Nephron progenitor cell (in vitro differentiated cells): Measurements from ENCODE around the gene MYL4.
"Not testable (repeated sequence)": the region's sequence is repeated elsewhere in the genome, so short reads cannot be mapped to it uniquely, and the experiment has no call there.

Source experiments
- DNase-seq: peaks from one replicate; pipeline ENCODE4 v3.0.0; 2021
- H3K27ac Mint-ChIP-seq: 2 replicates; pipeline ENCODE4 v1.8.0; 2021; ENCODE audit warnings: mild to moderate bottlenecking, moderate library complexity, mixed read lengths
- H3K27me3 Mint-ChIP-seq: 2 replicates; pipeline ENCODE4 v1.8.0; 2021; ENCODE audit warnings: mild to moderate bottlenecking, low read depth, mixed read lengths; ENCODE audit not compliant: poor library complexity
- H3K36me3 Mint-ChIP-seq: 2 replicates; pipeline ENCODE4 v1.8.0; 2021; ENCODE audit warnings: low read depth, mixed read lengths
- H3K4me1 Mint-ChIP-seq: 2 replicates; pipeline ENCODE4 v1.8.0; 2021; ENCODE audit warnings: mixed read lengths
- H3K4me3 Mint-ChIP-seq: 2 replicates; pipeline ENCODE4 v1.8.0; 2021; ENCODE audit warnings: mild to moderate bottlenecking, moderate library complexity, mixed read lengths
- H3K9me3 Mint-ChIP-seq: 2 replicates; pipeline ENCODE4 v1.8.0; 2021; ENCODE audit warnings: mild to moderate bottlenecking, moderate library complexity, mixed read lengths
- TF ChIP-seq, protein P1 (sequence below): fragments of 200-600 bp; sonication (generic); IDR thresholded peaks from 2 replicates; pipeline ENCODE4 v1.5.0; 2021; ENCODE audit warnings: antibody characterized with exemption

The MYL4 gene

DNA sequence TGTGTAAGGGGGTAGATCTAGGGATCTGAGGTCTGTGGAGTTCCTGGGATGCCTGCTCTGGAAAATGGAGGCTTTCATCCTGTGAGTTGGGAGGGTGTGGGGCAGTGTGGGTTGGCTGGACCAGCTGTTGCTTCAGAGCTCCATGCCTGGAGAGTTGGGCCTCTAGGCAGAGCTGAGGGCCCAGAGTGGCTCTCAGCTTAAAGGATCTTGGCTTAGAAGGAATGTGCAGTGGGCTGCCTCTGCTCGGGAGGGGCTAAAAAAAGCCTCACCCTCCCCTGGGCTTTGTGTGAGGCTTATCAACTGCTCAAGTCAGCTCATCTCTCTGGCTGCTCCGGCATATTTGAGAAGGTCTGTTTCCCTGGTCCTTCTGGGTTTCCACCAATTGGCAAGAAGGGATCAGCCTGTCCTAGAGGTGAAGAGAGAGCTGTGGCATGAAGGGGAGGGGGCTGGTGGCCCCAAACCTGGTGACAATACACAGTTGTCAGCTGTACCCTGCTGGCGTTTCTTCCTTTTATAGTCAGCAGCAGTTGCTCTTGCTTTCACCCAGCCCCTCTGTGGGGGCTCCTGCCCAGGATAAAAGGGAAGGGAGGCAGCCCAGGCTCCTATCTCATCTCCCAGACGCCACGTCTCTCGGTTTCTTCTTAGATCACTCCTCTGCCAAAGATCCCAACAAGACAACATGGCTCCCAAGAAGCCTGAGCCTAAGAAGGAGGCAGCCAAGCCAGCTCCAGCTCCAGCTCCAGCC is at the start of gene MYL4:
Gene MYL4, plus strand, starts transcription at position 605 of the 745 bp plus-strand sequence. Its CDS starts 75 bp downstream, at position 680.
- Mint-ChIP-seq H3K4me1 (peaks cover 69% of the 10 kb centered on the region), H3K36me3 (no peaks in the 10 kb centered on the region), H3K27me3 (peaks cover 6% of the 10 kb centered on the region), H3K27ac (no peak within 1 kb of the TSS), H3K9me3 (no peaks in the 10 kb centered on the region), H3K4me3 (no peak within 1 kb of the TSS)
- DNase-seq, result no peak
- TF ChIP-seq, protein P1, sequence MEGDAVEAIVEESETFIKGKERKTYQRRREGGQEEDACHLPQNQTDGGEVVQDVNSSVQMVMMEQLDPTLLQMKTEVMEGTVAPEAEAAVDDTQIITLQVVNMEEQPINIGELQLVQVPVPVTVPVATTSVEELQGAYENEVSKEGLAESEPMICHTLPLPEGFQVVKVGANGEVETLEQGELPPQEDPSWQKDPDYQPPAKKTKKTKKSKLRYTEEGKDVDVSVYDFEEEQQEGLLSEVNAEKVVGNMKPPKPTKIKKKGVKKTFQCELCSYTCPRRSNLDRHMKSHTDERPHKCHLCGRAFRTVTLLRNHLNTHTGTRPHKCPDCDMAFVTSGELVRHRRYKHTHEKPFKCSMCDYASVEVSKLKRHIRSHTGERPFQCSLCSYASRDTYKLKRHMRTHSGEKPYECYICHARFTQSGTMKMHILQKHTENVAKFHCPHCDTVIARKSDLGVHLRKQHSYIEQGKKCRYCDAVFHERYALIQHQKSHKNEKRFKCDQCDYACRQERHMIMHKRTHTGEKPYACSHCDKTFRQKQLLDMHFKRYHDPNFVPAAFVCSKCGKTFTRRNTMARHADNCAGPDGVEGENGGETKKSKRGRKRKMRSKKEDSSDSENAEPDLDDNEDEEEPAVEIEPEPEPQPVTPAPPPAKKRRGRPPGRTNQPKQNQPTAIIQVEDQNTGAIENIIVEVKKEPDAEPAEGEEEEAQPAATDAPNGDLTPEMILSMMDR, result no peak

DNA sequence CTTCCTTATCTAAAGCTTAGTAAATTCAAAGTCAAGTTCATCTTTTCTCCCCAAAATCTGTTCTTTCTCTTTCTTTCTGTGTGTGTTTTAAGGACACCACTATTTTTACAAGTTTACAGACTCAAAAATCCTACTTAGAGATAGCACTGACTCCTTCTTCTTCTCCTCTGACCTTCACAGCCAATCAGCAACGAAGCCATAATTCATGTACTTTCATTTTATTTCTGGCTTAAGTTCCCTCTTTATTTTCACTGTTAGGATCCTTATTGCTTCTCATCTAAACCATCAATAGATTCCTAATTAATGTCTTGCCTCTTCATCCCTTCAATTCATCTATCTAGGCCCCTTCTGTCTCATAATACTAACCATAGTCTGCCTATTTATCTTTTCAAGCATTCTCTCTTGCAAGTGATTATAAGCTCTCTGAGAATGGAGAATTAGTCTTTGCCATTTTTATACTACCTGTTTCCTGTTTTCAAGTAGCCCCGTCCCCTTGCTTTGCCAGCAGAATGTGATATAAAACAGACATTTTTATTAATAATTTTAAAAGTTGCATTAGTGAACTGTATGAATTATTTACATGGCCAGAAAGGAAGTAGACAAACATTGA is 47.0 kb upstream of the MYL4 start:
- H3K9me3 Mint-ChIP-seq, result no peaks in the 10 kb centered on the region
- H3K27ac Mint-ChIP-seq, result no peak overlapping the region
- DNase-seq, result no peak
- no peak overlapping the region for H3K4me3 Mint-ChIP-seq
- peaks cover 63% of the 10 kb centered on the region for H3K36me3 Mint-ChIP-seq
- H3K27me3 Mint-ChIP-seq, result no peaks in the 10 kb centered on the region
- TF ChIP-seq, protein P1, result no peak
- no peaks in the 10 kb centered on the region for H3K4me1 Mint-ChIP-seq

DNA sequence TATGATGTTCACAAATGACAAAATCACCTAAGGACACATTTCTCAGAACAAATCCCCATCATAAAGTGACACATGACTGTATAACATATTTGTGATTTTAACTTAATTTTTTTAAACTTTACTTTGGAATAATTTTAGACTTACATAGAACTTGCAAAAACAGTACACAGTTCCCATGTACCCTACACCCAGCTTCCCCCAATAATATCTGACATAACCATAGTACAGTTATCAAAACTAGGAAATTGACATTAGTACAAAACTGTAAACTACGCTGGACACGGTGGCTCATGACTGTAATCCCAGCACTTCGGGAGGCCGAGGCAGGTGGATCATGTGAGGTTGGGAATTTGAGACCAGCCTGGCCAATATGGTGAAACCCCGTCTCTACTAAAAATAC is 44.9 kb upstream of the MYL4 start:
- Mint-ChIP-seq H3K27ac (no peak overlapping the region), H3K36me3 (peaks cover 62% of the 10 kb centered on the region), H3K4me1 (no peaks in the 10 kb centered on the region), H3K4me3 (no peak overlapping the region), H3K27me3 (no peaks in the 10 kb centered on the region), H3K9me3 (no peaks in the 10 kb centered on the region)
- TF ChIP-seq, protein P1, result no peak
- DNase-seq, result no peak

- H3K36me3 Mint-ChIP-seq, result peaks cover 63% of the 10 kb centered on the region
- TF ChIP-seq, protein P1, result no peak
Observed at GRCh38 chr17:47165137-47165536, 44.0 kb upstream of the MYL4 start.

DNA sequence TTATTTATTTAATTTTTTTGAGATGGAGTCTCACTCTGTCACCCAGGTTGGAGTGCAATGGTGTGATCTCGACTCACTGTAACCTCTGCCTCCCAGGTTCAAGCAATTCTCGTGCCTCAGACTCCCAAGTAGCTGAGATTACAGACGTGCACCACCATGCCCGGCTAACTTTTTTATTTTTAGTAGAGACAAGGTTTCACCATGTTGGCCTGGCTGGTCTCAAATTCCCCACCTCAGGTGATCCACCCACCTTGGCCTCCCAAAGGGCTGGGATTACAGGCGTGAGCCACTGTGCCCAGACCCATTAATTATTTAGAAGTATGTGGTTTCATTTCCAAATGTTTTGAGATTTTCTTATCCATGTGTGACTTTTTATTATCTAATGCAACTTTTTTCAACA is 42.3 kb upstream of the MYL4 start:
- H3K4me3 Mint-ChIP-seq, DNase-seq, H3K27me3 Mint-ChIP-seq, H3K9me3 Mint-ChIP-seq, H3K27ac Mint-ChIP-seq, H3K4me1 Mint-ChIP-seq: not testable (repeated sequence)
- peaks cover 63% of the 10 kb centered on the region for H3K36me3 Mint-ChIP-seq

More at GRCh38 chr17:47165137-47165536, 44.0 kb upstream of the MYL4 start:
- no peaks in the 10 kb centered on the region for H3K27me3 Mint-ChIP-seq
- no peak for DNase-seq
- no peaks in the 10 kb centered on the region for H3K9me3 Mint-ChIP-seq
- no peak overlapping the region for H3K4me3 Mint-ChIP-seq
- H3K4me1 Mint-ChIP-seq, result no peaks in the 10 kb centered on the region
- no peak overlapping the region for H3K27ac Mint-ChIP-seq

DNA sequence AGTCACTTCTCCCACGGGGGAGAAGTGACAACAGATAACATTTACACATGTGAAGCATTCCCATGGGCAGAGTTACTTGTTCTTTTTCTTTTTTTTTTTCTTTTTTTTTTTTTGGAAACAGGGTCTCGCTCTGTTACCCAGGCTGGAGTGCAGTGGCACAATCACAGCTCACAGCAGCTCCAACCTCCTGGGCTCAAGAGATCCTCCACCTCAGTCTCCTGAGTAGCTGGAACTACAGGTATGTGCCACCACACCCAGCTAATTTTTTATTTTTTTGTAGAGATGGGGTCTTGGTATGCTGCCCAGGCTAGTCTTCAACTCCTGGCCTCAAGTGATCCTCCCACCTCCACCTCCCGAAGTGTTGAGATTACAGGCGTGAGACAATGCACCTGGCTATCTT is 40.3 kb upstream of the MYL4 start:
- not testable (repeated sequence) for H3K27ac Mint-ChIP-seq, DNase-seq, H3K27me3 Mint-ChIP-seq, H3K4me3 Mint-ChIP-seq, H3K4me1 Mint-ChIP-seq, H3K9me3 Mint-ChIP-seq
- peaks cover 63% of the 10 kb centered on the region for H3K36me3 Mint-ChIP-seq

DNA sequence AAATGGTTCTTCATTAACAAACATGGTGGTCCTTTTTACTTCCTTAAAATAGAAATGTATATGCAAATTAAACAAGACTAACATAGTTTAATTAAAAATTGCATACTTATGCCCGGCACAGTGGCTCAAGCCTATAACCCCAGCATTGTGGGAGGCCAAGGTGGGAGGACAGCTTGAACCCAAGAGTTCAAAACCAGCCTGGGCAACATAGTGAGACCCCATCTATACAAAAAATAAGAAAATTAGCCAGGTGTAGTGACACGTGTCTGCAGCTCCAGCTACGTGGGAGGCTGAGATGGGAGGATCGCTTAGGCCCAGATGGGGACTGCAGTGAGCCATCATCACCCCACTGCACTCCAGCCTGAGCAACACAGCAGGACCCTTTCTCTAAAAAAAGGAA is 38.4 kb upstream of the MYL4 start:
- Mint-ChIP-seq H3K9me3 (no peaks in the 10 kb centered on the region), H3K4me1 (no peaks in the 10 kb centered on the region), H3K36me3 (peaks cover 61% of the 10 kb centered on the region), H3K27ac (no peak overlapping the region), H3K27me3 (no peaks in the 10 kb centered on the region), H3K4me3 (no peak overlapping the region)
- TF ChIP-seq, protein P1, result no peak
- no peak for DNase-seq
